Activated naive CD8-positive, alpha-beta T cell treated with anti-CD3 and anti-CD28 coated beads for 36 hours (primary cell): Measurements from ENCODE around the gene PRKCA. TPM values are rescaled to one million over a fixed set of nuclear protein-coding genes. Genes with fewer than 3 reads are reported as not detected.

Experiments used
- DNase-seq: peaks from one replicate; pipeline ENCODE4 v3.0.0; 2021
- H3K27ac Mint-ChIP-seq: one replicate; pipeline ENCODE4 v1.8.0; 2022; ENCODE audit warnings: mild to moderate bottlenecking, moderate library complexity, mixed read lengths
- H3K27me3 Mint-ChIP-seq: one replicate; pipeline ENCODE4 v1.8.0; 2022; ENCODE audit warnings: mild to moderate bottlenecking, mixed read lengths
- H3K36me3 Mint-ChIP-seq: one replicate; pipeline ENCODE4 v1.8.0; 2021; ENCODE audit warnings: mild to moderate bottlenecking, mixed read lengths
- H3K4me1 Mint-ChIP-seq: one replicate; pipeline ENCODE4 v1.8.0; 2021; ENCODE audit warnings: mixed read lengths
- H3K4me3 Mint-ChIP-seq: one replicate; pipeline ENCODE4 v1.8.0; 2022; ENCODE audit warnings: mild to moderate bottlenecking, moderate library complexity, mixed read lengths
- H3K9me3 Mint-ChIP-seq: one replicate; pipeline ENCODE4 v1.8.0; 2022; ENCODE audit warnings: mixed read lengths
- total RNA-seq, 2 experiments: library from RNA; stranded (reverse); gene quantifications; one replicate each; pipeline ENCODE4 v1.2.3, GENCODE V29; 2021

The PRKCA gene
- total RNA-seq, 2 experiments from 2014 or later: 63.5 to 65.8 TPM

GRCh38 chr17:66364990-66365490 lies 62.6 kb downstream of the PRKCA start:
- no peak for DNase-seq
- Mint-ChIP-seq H3K36me3 (peaks cover 49% of the 10 kb centered on the region), H3K27ac (peak overlapping the region; percentile 76), H3K4me3 (no peak overlapping the region), H3K9me3 (no peaks in the 10 kb centered on the region), H3K4me1 (peaks cover 61% of the 10 kb centered on the region), H3K27me3 (no peaks in the 10 kb centered on the region)

GRCh38 chr17:66365903-66366302 lies 63.5 kb downstream of the PRKCA start:
- H3K4me3 Mint-ChIP-seq: no peak overlapping the region

GRCh38 chr17:66367107-66367506 lies 64.7 kb downstream of the PRKCA start:
- Mint-ChIP-seq H3K36me3 (peaks cover 47% of the 10 kb centered on the region), H3K4me3 (no peak overlapping the region), H3K27me3 (no peaks in the 10 kb centered on the region), H3K27ac (no peak overlapping the region), H3K9me3 (no peaks in the 10 kb centered on the region), H3K4me1 (peaks cover 64% of the 10 kb centered on the region)
- no peak for DNase-seq

More at GRCh38 chr17:66365903-66366302, 63.5 kb downstream of the PRKCA start:
- Mint-ChIP-seq H3K4me1 (peaks cover 56% of the 10 kb centered on the region), H3K9me3 (no peaks in the 10 kb centered on the region), H3K36me3 (peaks cover 46% of the 10 kb centered on the region), H3K27me3 (no peaks in the 10 kb centered on the region), H3K27ac (no peak overlapping the region)
- DNase-seq: no peak

- Mint-ChIP-seq H3K36me3 (peaks cover 51% of the 10 kb centered on the region), H3K27ac (no peak overlapping the region), H3K4me3 (no peak overlapping the region), H3K9me3 (no peaks in the 10 kb centered on the region), H3K27me3 (no peaks in the 10 kb centered on the region), H3K4me1 (peaks cover 68% of the 10 kb centered on the region)
- DNase-seq: no peak
Measured at GRCh38 chr17:66369830-66370229, 67.4 kb downstream of the PRKCA start.

GRCh38 chr17:66371561-66371960 lies 69.1 kb downstream of the PRKCA start:
- Mint-ChIP-seq H3K4me3 (no peak overlapping the region), H3K4me1 (peaks cover 62% of the 10 kb centered on the region), H3K27ac (peak overlapping the region; percentile 75), H3K36me3 (peaks cover 53% of the 10 kb centered on the region), H3K27me3 (no peaks in the 10 kb centered on the region), H3K9me3 (no peaks in the 10 kb centered on the region)
- no peak for DNase-seq

DNA sequence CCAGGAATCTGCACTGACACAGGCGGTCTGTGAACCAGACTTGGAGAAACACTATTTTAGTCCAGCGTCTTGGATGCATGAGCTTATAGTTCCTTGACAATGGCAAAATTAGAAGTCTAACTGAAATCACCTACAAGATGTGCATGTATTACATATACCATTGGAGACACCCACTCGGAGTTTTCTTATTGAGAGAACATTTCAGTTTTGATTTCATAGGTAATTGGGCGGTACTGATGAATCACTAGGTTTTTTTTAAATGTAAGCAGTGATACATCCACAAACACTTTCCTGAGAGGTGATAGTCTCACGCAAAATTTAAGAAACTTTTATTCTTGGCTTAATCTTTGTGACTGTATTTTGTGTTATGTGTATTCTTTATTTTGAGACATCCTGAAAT lies 69.8 kb downstream of the PRKCA start:
- no peak for DNase-seq
- H3K4me1 Mint-ChIP-seq: peaks cover 59% of the 10 kb centered on the region
- peak overlapping the region; percentile 75 for H3K27ac Mint-ChIP-seq
- no peak overlapping the region for H3K4me3 Mint-ChIP-seq
- H3K9me3 Mint-ChIP-seq: no peaks in the 10 kb centered on the region
- H3K27me3 Mint-ChIP-seq: no peaks in the 10 kb centered on the region
- H3K36me3 Mint-ChIP-seq: peaks cover 49% of the 10 kb centered on the region

DNA sequence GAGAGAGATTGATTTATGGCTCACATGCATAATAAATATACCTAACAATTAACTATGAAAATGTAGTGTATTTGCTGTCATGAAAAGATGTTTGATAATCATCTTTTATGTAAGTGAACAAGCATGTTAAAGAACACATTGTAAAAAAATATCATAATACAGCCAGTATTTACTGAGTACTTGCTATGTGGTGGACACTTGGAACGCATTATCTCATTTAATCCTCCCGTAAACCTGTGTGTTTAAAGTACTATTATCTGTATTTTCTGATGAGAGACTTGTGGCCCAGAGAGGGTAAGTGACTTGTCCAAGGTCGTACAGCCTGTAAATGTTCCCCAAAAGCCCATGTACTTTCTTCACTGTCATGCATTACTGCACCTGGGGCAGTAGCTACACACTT lies 70.7 kb downstream of the PRKCA start:
- peaks cover 58% of the 10 kb centered on the region for H3K4me1 Mint-ChIP-seq
- peaks cover 43% of the 10 kb centered on the region for H3K36me3 Mint-ChIP-seq
- H3K27me3 Mint-ChIP-seq: no peaks in the 10 kb centered on the region
- no peak for DNase-seq
- no peaks in the 10 kb centered on the region for H3K9me3 Mint-ChIP-seq
- peak overlapping the region; percentile 54 for H3K27ac Mint-ChIP-seq
- no peak overlapping the region for H3K4me3 Mint-ChIP-seq

- Mint-ChIP-seq H3K4me3 (no peak overlapping the region), H3K4me1 (peaks cover 66% of the 10 kb centered on the region)
- DNase-seq: peak; percentile 26
Measured at GRCh38 chr17:66373944-66374817, 71.8 kb downstream of the PRKCA start.

DNA sequence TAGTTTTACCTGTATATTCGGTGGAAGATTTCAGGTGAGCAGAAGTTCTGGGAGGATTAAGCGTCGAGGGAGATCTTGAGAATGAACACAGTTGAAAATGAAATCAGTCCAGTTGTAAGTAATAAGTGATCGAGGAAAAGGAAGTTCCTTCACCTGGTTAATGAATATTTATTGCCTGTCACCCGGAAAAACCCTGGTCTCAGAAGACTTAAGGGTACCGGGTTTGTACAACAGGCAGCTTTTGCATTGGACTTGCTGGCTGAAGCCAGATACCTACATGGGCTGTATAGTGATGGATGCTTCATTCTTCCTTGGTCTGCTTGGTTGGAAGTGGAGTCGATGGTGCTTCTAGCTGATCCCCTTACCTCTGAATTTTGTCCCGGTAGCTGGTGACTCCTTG lies 72.7 kb downstream of the PRKCA start:
- peaks cover 69% of the 10 kb centered on the region for H3K4me1 Mint-ChIP-seq
- H3K4me3 Mint-ChIP-seq: no peak overlapping the region
- no peaks in the 10 kb centered on the region for H3K9me3 Mint-ChIP-seq
- H3K36me3 Mint-ChIP-seq: peaks cover 34% of the 10 kb centered on the region
- H3K27me3 Mint-ChIP-seq: no peaks in the 10 kb centered on the region
- DNase-seq: no peak
- H3K27ac Mint-ChIP-seq: peak overlapping the region; percentile 75

More at GRCh38 chr17:66373944-66374817, 71.8 kb downstream of the PRKCA start:
- Mint-ChIP-seq H3K27me3 (no peaks in the 10 kb centered on the region), H3K9me3 (no peaks in the 10 kb centered on the region), H3K36me3 (peaks cover 38% of the 10 kb centered on the region), H3K27ac (peak overlapping the region; percentile 75)

GRCh38 chr17:66378296-66378695 lies 75.9 kb downstream of the PRKCA start:
- H3K4me3 Mint-ChIP-seq: no peak overlapping the region
- H3K27ac Mint-ChIP-seq: no peak overlapping the region
- H3K36me3 Mint-ChIP-seq: peaks cover 22% of the 10 kb centered on the region
- no peak for DNase-seq
- H3K9me3 Mint-ChIP-seq: no peaks in the 10 kb centered on the region
- peaks cover 62% of the 10 kb centered on the region for H3K4me1 Mint-ChIP-seq
- H3K27me3 Mint-ChIP-seq: no peaks in the 10 kb centered on the region

DNA sequence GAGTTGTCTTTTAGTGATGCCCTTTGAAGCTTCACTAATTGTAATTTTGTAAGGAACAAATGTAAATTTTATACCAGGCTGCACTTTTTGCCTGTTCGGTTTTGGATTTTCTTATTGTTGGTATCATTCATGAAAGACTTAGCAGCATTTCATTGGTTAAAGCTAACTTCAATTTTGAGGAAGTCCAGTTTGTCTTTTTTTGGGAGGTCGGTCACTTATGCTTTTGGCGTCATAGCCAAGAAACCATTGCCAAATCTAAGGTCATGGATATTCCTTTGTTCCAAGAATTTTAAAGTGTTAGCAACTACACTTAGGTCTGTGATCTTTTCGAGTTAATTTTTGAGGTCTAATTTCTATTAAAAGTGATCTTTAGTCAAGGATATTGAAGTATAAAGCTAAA lies 77.1 kb downstream of the PRKCA start:
- H3K4me1 Mint-ChIP-seq: peaks cover 53% of the 10 kb centered on the region
- H3K9me3 Mint-ChIP-seq: no peaks in the 10 kb centered on the region
- H3K36me3 Mint-ChIP-seq: peaks cover 24% of the 10 kb centered on the region
- no peaks in the 10 kb centered on the region for H3K27me3 Mint-ChIP-seq
- H3K27ac Mint-ChIP-seq: no peak overlapping the region
- no peak for DNase-seq
- H3K4me3 Mint-ChIP-seq: no peak overlapping the region

DNA sequence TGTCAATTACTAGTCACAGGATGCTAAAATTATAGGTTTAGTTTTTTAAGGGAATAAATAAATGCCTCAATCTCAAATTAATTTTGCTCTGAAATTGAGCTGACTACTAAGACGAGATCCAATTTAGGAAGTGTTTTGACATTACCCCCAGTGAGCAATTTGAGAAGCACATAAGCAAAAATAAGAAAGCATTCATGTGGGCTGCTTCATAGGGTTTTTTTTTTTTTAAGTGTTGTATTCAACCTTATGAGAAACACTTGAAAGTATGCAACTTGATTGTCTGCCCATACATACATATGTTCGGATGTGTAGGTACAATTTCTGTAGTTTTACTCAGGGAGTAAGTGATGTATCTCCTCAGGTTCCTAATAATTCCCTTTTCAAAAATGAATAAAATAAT lies 77.6 kb downstream of the PRKCA start:
- Mint-ChIP-seq H3K4me3 (no peak overlapping the region), H3K36me3 (peaks cover 27% of the 10 kb centered on the region), H3K27ac (no peak overlapping the region), H3K9me3 (no peaks in the 10 kb centered on the region), H3K4me1 (peaks cover 48% of the 10 kb centered on the region), H3K27me3 (no peaks in the 10 kb centered on the region)
- no peak for DNase-seq

GRCh38 chr17:66381701-66382362 lies 79.4 kb downstream of the PRKCA start:
- Mint-ChIP-seq H3K27me3 (no peaks in the 10 kb centered on the region), H3K4me1 (peaks cover 49% of the 10 kb centered on the region), H3K9me3 (no peaks in the 10 kb centered on the region), H3K4me3 (no peak overlapping the region), H3K27ac (peak overlapping the region; percentile 28), H3K36me3 (peaks cover 33% of the 10 kb centered on the region)
- DNase-seq: no peak

GRCh38 chr17:66383333-66383732 lies 80.9 kb downstream of the PRKCA start:
- DNase-seq: no peak
- H3K36me3 Mint-ChIP-seq: peaks cover 44% of the 10 kb centered on the region
- H3K4me1 Mint-ChIP-seq: peaks cover 52% of the 10 kb centered on the region
- peak overlapping the region; percentile 16 for H3K27ac Mint-ChIP-seq
- no peak overlapping the region for H3K4me3 Mint-ChIP-seq
- no peaks in the 10 kb centered on the region for H3K27me3 Mint-ChIP-seq
- H3K9me3 Mint-ChIP-seq: peaks cover 2% of the 10 kb centered on the region

DNA sequence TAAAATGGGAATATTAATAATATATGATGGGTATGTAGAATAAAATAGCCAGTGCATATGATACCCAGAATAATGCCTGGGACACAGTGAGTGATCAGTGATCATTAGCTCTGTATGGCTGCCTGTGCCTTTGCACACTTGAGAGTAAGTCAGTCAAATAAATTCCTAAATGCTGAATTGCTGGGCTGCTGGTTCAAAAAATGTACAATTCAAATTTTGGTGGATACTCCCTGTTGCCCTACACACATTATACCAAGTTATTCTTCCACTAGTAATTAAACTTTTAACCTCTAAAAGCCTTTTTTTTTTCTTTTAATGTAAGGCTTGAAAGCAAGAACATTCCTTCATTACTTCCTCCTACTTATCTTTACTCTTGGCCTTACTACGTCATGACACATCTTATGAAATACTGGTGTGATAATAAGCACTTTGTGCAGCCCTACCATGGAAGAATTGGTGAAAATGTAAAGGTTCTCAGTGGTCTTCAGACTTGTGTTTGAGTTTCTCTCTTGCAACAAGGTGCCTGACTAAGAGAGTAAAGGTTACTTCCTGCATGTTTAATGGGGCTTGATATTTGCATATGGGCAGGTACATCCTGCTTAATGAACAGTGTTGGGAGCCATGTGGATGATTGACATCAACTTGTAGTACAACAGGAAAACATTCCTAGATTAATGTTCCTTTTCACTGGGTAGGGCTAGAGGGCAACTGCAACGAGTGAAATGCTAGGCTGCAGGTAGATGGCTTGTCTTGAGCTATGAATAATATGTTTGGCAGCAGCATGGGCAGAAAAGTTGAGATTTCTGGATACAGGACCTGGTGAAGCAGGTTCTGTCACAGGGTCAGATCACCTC lies 84.3 kb downstream of the PRKCA start:
- Mint-ChIP-seq H3K4me1 (peaks cover 50% of the 10 kb centered on the region), H3K9me3 (peaks cover 3% of the 10 kb centered on the region), H3K4me3 (no peak overlapping the region), H3K27me3 (no peaks in the 10 kb centered on the region), H3K36me3 (peaks cover 58% of the 10 kb centered on the region), H3K27ac (no peak overlapping the region)
- no peak for DNase-seq
